Measurements from ENCODE around the gene MICALL2. TPM values are rescaled to one million over a fixed set of nuclear protein-coding genes. Genes with fewer than 3 reads are reported as not detected.

Gene MICALL2
- total RNA-seq, 1 experiment from 2014 or later = 15.7 TPM

DNA sequence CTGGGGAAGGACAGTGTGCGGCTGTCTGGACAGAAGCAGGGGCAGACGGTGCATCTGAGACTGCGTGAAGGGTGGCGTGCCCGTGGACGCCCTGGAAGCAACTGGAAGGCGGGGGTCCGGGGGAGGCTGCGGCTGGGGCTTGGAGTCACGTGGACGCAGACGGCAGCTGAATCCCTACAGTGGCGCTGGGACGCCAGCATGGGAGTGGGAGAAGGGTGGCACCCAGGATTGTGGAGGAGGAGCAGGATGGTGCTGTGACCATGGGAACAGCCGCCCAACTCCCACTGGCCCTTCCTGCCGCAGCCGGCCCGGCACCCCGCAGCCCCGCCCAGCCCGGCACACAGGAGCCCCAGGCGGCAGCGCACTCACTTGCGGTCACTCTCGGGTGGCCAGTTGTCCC is 35.2 kb upstream of the MICALL2 start (continued):
- TF ChIP-seq, protein P1, sequence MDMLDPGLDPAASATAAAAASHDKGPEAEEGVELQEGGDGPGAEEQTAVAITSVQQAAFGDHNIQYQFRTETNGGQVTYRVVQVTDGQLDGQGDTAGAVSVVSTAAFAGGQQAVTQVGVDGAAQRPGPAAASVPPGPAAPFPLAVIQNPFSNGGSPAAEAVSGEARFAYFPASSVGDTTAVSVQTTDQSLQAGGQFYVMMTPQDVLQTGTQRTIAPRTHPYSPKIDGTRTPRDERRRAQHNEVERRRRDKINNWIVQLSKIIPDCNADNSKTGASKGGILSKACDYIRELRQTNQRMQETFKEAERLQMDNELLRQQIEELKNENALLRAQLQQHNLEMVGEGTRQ (CRISPR knock-in tag; IDR thresholded peaks at IDR 0.05) = no peak
- TF ChIP-seq MYBL2 (CRISPR knock-in tag; IDR thresholded peaks at IDR 0.05) (no peak), CREB1 (CRISPR knock-in tag; IDR thresholded peaks at IDR 0.05) (no peak), ERG (CRISPR knock-in tag; IDR thresholded peaks at IDR 0.05) (no peak), CDX4 (CRISPR knock-in tag; IDR thresholded peaks at IDR 0.05; ENCODE audit: borderline replicate concordance) (no peak), ZNF317 (CRISPR knock-in tag; IDR thresholded peaks at IDR 0.05; ENCODE audit: borderline replicate concordance, low read depth) (no peak), ATF1 (CRISPR knock-in tag; IDR thresholded peaks at IDR 0.05) (no peak)

- Mint-ChIP-seq H3K27ac (no peak overlapping the region), H3K4me3 (no peak overlapping the region), H3K27me3 (ENCODE audit: low read depth) (no peaks in the 10 kb centered on the region), H3K4me1 (no peaks in the 10 kb centered on the region), H3K9me3 (no peaks in the 10 kb centered on the region), H3K36me3 (peaks cover 41% of the 10 kb centered on the region)
- POLR2A ChIA-PET = no interaction called here
- ATAC-seq (no peak), DNase-seq (ENCODE audit: low spot score) (no peak)
- TF ChIP-seq EMX1 (CRISPR knock-in tag; IDR thresholded peaks at IDR 0.05) (no peak), HMGXB4 (CRISPR knock-in tag; IDR thresholded peaks at IDR 0.05) (no peak), IRF2 (CRISPR knock-in tag; IDR thresholded peaks at IDR 0.05; ENCODE audit: borderline replicate concordance, low read depth) (no peak), STAT6 (CRISPR knock-in tag; conservative IDR thresholded peaks at IDR 0.05; ENCODE audit: low read depth) (no peak), CREM (CRISPR knock-in tag; IDR thresholded peaks at IDR 0.05) (no peak)
- TF ChIP-seq, protein P2, sequence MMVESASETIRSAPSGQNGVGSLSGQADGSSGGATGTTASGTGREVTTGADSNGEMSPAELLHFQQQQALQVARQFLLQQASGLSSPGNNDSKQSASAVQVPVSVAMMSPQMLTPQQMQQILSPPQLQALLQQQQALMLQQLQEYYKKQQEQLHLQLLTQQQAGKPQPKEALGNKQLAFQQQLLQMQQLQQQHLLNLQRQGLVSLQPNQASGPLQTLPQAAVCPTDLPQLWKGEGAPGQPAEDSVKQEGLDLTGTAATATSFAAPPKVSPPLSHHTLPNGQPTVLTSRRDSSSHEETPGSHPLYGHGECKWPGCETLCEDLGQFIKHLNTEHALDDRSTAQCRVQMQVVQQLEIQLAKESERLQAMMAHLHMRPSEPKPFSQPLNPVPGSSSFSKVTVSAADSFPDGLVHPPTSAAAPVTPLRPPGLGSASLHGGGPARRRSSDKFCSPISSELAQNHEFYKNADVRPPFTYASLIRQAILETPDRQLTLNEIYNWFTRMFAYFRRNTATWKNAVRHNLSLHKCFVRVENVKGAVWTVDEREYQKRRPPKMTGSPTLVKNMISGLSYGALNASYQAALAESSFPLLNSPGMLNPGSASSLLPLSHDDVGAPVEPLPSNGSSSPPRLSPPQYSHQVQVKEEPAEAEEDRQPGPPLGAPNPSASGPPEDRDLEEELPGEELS (CRISPR knock-in tag; IDR thresholded peaks at IDR 0.05) = no peak
- CTCF ChIA-PET = interaction anchor here (0.7 to 1.6 kb wide), 2 partner anchors 19 to 74 kb away, joined by 3 to 4 read pairs; no protein-coding TSS in a partner anchor
Observed at GRCh38 chr7:1493571-1493970, 34.3 kb upstream of the MICALL2 start.

DNA sequence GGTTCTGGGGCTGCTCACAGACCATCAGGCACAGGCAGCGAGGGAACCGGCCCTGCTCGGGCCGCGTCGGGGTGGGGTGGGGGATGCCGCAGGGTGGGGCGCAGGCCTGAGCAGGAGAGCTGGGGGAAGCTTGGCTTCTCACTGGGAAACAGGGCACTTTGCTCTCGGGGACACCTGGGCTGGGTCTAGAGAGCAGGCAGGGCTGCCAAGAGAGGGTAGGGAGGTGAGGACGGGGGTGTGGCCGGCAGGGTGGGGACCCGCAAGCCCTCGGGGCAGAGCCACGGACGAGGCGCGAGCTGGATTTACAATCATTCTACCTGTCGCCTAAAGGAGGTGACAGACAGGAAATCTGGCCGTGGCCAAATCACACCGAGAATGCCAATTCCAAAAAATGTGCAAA is 33.9 kb upstream of the MICALL2 start:
- no peak overlapping the region for H3K27ac Mint-ChIP-seq
- ATAC-seq = no peak
- no peak for DNase-seq (ENCODE audit: low spot score)
- CTCF ChIA-PET = interaction anchor here (0.7 kb wide), 1 partner anchor 74 kb away, joined by 3 read pairs; no protein-coding TSS in a partner anchor
- H3K27me3 Mint-ChIP-seq (ENCODE audit: low read depth) = no peaks in the 10 kb centered on the region
- no peaks in the 10 kb centered on the region for H3K9me3 Mint-ChIP-seq
- no peak overlapping the region for H3K4me3 Mint-ChIP-seq
- H3K4me1 Mint-ChIP-seq = no peaks in the 10 kb centered on the region
- H3K36me3 Mint-ChIP-seq = peaks cover 44% of the 10 kb centered on the region
- POLR2A ChIA-PET = no interaction called here
- TF ChIP-seq ZNF416 (CRISPR knock-in tag; IDR thresholded peaks at IDR 0.05) (no peak), NR3C1 (CRISPR knock-in tag; conservative IDR thresholded peaks at IDR 0.05; ENCODE audit: low read depth) (no peak), GTF2I (CRISPR knock-in tag; conservative IDR thresholded peaks at IDR 0.05) (no peak), ZNF425 (CRISPR knock-in tag; conservative IDR thresholded peaks at IDR 0.05) (no peak), NR2C2 (CRISPR knock-in tag; IDR thresholded peaks at IDR 0.05) (no peak), SMAD4 (CRISPR knock-in tag; IDR thresholded peaks at IDR 0.05) (no peak), FOXP1 (CRISPR knock-in tag; IDR thresholded peaks at IDR 0.05; ENCODE audit: borderline replicate concordance) (no peak), JUN (CRISPR knock-in tag; IDR thresholded peaks at IDR 0.05) (no peak)
